A549 (cell line): ENCODE measurements around the gene UGT1A5. TPM values are rescaled to one million over a fixed set of nuclear protein-coding genes. Genes with fewer than 3 reads are reported as not detected.

Experiments
- ATAC-seq, 2 experiments: fragments of 200-7000 bp in 1 of 2; fragments of >200 bp in 1 of 2; cut with Nextera tagmentation in 1 of 2; cut with Tn5 transposase in 1 of 2; 3 replicates each; pipeline versions ENCODE4 v1.8.0 to v1.9.1; 2018 to 2020; ENCODE audit warnings: mild to moderate bottlenecking in 1 of 2, moderate library complexity in 1 of 2
- CTCF ChIA-PET: fragments of 300-600 bp; sonication (Branson Sonifier 250); formaldehyde crosslinking; extraction: SDS; loops from one replicate; lab custom pipeline; 2021; ENCODE audit warnings: antibody characterized with exemption, inconsistent platforms; lab: Yijun Ruan, JAX
- POLR2A ChIA-PET: fragments of 350-600 bp; formaldehyde crosslinking; extraction: SDS; loops from one replicate; lab custom pipeline; 2021; ENCODE audit warnings: antibody characterized with exemption, inconsistent platforms; lab: Yijun Ruan, JAX
- DNase-seq, 2 experiments: peaks; one replicate each; pipeline versions ENCODE4 v3.0.0 to v3.0.0-alpha.2; 2011 to 2016; ENCODE audit warnings: low read depth in 1 of 2, low spot score in 1 of 2
- FAIRE-seq: peaks from 2 replicates; lab custom pipeline; 2011; peaks lifted over from hg19 to GRCh38; lab: Jason Lieb, UNC
- H3K27ac ChIP-seq, 2 experiments: fragments of >200 bp; sonication (Bioruptor Twin); formaldehyde crosslinking; 3 replicates each; pipeline ENCODE4 v1.5.1; 2016 to 2017
- H3K4me1 ChIP-seq: fragments of >200 bp; sonication (Bioruptor Twin); formaldehyde crosslinking; 3 replicates; pipeline ENCODE4 v1.6.1; 2016
- H3K4me2 ChIP-seq: fragments of >200 bp; sonication (Bioruptor Twin); formaldehyde crosslinking; 3 replicates; pipeline ENCODE4 v1.6.1; 2016
- H3K4me3 ChIP-seq: fragments of >200 bp; sonication (Bioruptor Twin); formaldehyde crosslinking; 3 replicates; pipeline ENCODE4 v1.5.1; 2016
- H3K9me3 ChIP-seq: fragments of >200 bp; sonication (Bioruptor Twin); formaldehyde crosslinking; 3 replicates; pipeline ENCODE4 v1.6.1; 2016
- CBX8 ChIP-seq: fragments of 200-600 bp; sonication (generic); IDR thresholded peaks from 2 replicates; pipeline ENCODE4 v1.6.1; 2016
- EP300 ChIP-seq, 2 experiments: fragments of >200 bp; sonication (Bioruptor Twin); formaldehyde crosslinking; IDR thresholded peaks; 2 replicates in 1 of 2; 3 replicates in 1 of 2; pipeline ENCODE4 v1.6.1; 2016 to 2017
- FOSB ChIP-seq: fragments of 250-450 bp; sonication (Bioruptor Pico); IDR thresholded peaks from 2 replicates; pipeline ENCODE4 v1.5.0; 2020; ENCODE audit warnings: mild to moderate bottlenecking, moderate library complexity
- FOSL2 ChIP-seq, 2 experiments: fragments of 450-650 bp in 1 of 2; fragments of >200 bp in 1 of 2; sonication (Bioruptor Twin) in 1 of 2; formaldehyde crosslinking; IDR thresholded peaks; 2 replicates each; pipeline versions ENCODE4 v1.5.0 to v1.6.1; 2016 to 2020; ENCODE audit warnings: mild to moderate bottlenecking in 1 of 2, moderate library complexity in 1 of 2
- FOXS1 ChIP-seq: fragments of 250-450 bp; sonication (Bioruptor Pico); IDR thresholded peaks from 2 replicates; pipeline ENCODE4 v1.5.0; 2020; ENCODE audit warnings: mild to moderate bottlenecking, moderate library complexity
- GATA3 ChIP-seq: IDR thresholded peaks from 2 replicates; pipeline ENCODE4 v1.6.1; 2012; ENCODE audit warnings: borderline replicate concordance
- HOXB13 ChIP-seq: fragments of 250-450 bp; sonication (Bioruptor Pico); IDR thresholded peaks from 2 replicates; pipeline ENCODE4 v1.5.0; 2020; ENCODE audit warnings: low read depth, mild to moderate bottlenecking, moderate library complexity
- JUN ChIP-seq, 2 experiments: fragments of >200 bp; sonication (Bioruptor Twin); formaldehyde crosslinking; IDR thresholded peaks; 2 replicates in 1 of 2; 3 replicates in 1 of 2; pipeline ENCODE4 v1.6.1; 2016 to 2017
- JUNB ChIP-seq: fragments of >200 bp; sonication (Bioruptor Twin); formaldehyde crosslinking; IDR thresholded peaks from 2 replicates; pipeline ENCODE4 v1.6.1; 2016
- MAFK ChIP-seq: fragments of 450-650 bp; IDR thresholded peaks from 2 replicates; pipeline ENCODE4 v1.6.1; 2014; ENCODE audit not compliant: partially characterized antibody
- MYC ChIP-seq: IDR thresholded peaks from 2 replicates; pipeline ENCODE4 v1.6.1; 2012; ENCODE audit warnings: mild to moderate bottlenecking, inconsistent platforms, low read length, improper control_type of control experiment, borderline replicate concordance
- POLR2A ChIP-seq: IDR thresholded peaks from 2 replicates; pipeline ENCODE4 v1.6.1; 2012; ENCODE audit warnings: mild to moderate bottlenecking, low read length
- RAD21 ChIP-seq, 2 experiments: fragments of >200 bp in 1 of 2; sonication (Bioruptor Twin) in 1 of 2; formaldehyde crosslinking in 1 of 2; IDR thresholded peaks in 1 of 2; conservative IDR thresholded peaks in 1 of 2; 2 replicates in 1 of 2; 3 replicates in 1 of 2; pipeline ENCODE4 v1.6.1; 2012 to 2018; ENCODE audit warnings: inconsistent platforms in 1 of 2
- TFCP2L1 ChIP-seq: fragments of 250-450 bp; sonication (Bioruptor Pico); IDR thresholded peaks from 2 replicates; pipeline ENCODE4 v1.5.0; 2021; ENCODE audit warnings: mild to moderate bottlenecking
- WGBS: methylation state at CpG from one replicate; pipeline ENCODE4 v1.1.6; 2017; ENCODE audit errors: missing lambda C conversion rate; 5-methylcytosine and 5-hydroxymethylcytosine counted together
- polyA plus RNA-seq, 4 experiments: library from polyadenylated mRNA; depleted of rRNA in 3 of 4; stranded (reverse); fragments of >200 nt; fragmentation: RNase III in 1 of 4; extraction: RNeasy Plus Mini Kit Qiagen cat#74134 plus additional on column Dnase treatment in 1 of 4; gene quantifications; 2 replicates in 3 of 4; 3 replicates in 1 of 4; pipeline ENCODE4 v1.2.3, GENCODE V29; 2011 to 2017
- TF ChIP-seq, protein P1 (sequence below): fragments of >200 bp; sonication (Bioruptor Twin); formaldehyde crosslinking; IDR thresholded peaks from 3 replicates; pipeline ENCODE4 v1.5.1; 2016
- TF ChIP-seq, protein P2 (sequence below): fragments of >200 bp; sonication (Bioruptor Twin); formaldehyde crosslinking; IDR thresholded peaks from 3 replicates; pipeline ENCODE4 v1.6.1; 2016

UGT1A5 gene
- polyA plus RNA-seq, 2 of the 4 experiments (the other 2 are of a cell fraction), result 0.05 TPM; not detected in 1

DNA sequence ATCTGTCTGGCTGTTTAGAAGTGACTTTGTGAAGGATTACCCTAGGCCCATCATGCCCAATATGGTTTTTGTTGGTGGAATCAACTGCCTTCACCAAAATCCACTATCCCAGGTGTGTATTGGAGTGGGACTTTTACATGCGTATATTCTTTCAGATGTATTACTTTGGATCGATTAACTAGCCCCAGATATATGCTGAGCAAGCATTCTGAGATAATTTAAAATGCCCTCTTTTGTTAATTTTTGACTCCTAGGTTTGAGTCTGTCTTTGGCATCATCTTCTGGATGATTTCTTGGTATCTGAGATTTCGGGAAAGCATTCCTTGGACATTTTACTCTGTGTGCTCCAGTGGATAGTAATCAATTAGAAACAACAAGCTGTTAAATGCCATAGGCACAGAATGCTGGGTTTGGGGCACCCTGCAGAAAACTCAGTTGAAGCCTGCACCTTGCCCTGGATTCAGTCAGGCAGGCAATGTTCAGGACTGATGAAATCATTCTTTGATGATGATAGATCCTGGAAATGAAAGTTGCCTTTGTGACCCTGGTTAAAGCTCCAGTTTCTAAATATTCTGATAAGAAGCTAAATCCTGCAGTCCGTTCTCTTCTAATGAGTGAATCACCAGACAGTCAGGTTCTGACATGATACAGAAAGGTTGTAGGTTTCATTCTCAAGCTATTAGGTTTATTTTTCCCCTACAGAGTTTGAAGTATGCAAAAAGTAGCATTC, 48.5 kb downstream of the UGT1A5 start:
- H3K9me3 ChIP-seq, result peaks cover 12% of the 10 kb centered on the region; the same call in 2 of the 3 replicates
- FAIRE-seq (no peak), ATAC-seq (no peak), DNase-seq (no peak)
- peaks cover 61% of the 10 kb centered on the region for H3K4me1 ChIP-seq
- no peak overlapping the region for H3K4me3 ChIP-seq
- peak overlapping the region; percentile 91 to 94 for H3K27ac ChIP-seq
- WGBS, result 81% methylated on average over 4 of the region's 4 CpGs
- POLR2A ChIA-PET, result no interaction called here
- TF ChIP-seq EP300 (IDR thresholded peaks at IDR 0.05) (peak in 1 of 2 experiments; percentile 56; a peak in 1 of 5 replicates), FOXS1 (CRISPR knock-in tag) (no peak), MAFK (peak; percentile 93), FOSB (CRISPR knock-in tag) (no peak), GATA3 (0 out of 2 replicates have a peak, but pooled peaks have one; percentile 14)
- CTCF ChIA-PET, result interaction anchor here (0.5 to 2.5 kb wide), 2 partner anchors 71 to 150 kb away, joined by 4 to 9 read pairs; no protein-coding TSS in a partner anchor
- no peak overlapping the region for H3K4me2 ChIP-seq

DNA sequence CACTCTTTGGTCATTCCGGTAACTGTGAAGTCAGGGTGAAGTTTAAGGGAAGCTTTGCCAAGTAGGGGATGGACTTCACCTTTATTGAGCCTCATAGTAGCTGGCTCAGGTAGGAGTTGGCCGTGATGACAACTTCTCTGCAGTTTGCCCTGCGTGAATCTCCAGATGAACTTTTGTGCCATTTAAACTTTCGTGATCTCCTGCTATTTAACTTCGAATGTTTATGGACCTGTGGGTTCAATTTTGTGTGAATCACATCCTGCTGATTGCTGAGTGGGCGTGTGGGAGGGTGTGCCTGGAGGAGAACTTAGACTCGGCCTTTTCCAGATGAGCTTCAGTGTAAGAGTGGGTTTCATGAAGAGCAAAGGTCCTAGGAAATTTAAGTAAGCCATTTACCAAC, 51.6 kb downstream of the UGT1A5 start:
- POLR2A ChIA-PET, result interaction anchor here (1.4 kb wide), 1 partner anchor 68 kb away, joined by 8 read pairs; no protein-coding TSS in a partner anchor
- Histone ChIP-seq H3K9me3 (peaks cover 4% of the 10 kb centered on the region; the same call in 2 of the 3 replicates), H3K4me3 (no peak overlapping the region), H3K4me2 (peak overlapping the region; percentile 52), H3K27ac (peak overlapping the region; percentile 83 to 91), H3K4me1 (peaks cover 48% of the 10 kb centered on the region)
- FAIRE-seq, result no peak
- DNase-seq, result peak in 1 of 2 experiments; percentile 66
- peak; percentile 43 to 73; a peak in 3 of 6 replicates for ATAC-seq
- 13% methylated on average over 7 of the region's 7 CpGs for WGBS
- CTCF ChIA-PET, result interaction anchor here (1.1 to 1.2 kb wide), 2 partner anchors 68 to 315 kb away, joined by 3 read pairs; no protein-coding TSS in a partner anchor
- TF ChIP-seq MYC, result no peak
- 0 out of 5 replicates have a peak, but pooled peaks of 1 of the 2 experiments have one; percentile 17 for TF ChIP-seq RAD21 (conservative IDR thresholded peaks at IDR 0.05 in 1 of 2, IDR thresholded peaks at IDR 0.05 in 1 of 2)
- no peak for TF ChIP-seq TFCP2L1 (CRISPR knock-in tag)
- peak; percentile 50 for TF ChIP-seq MAFK
- peak; percentile 8 to 74; a peak in 2 of 5 replicates for TF ChIP-seq EP300 (IDR thresholded peaks at IDR 0.05)
- TF ChIP-seq FOSL2 (IDR thresholded peaks at IDR 0.05), result no peak
- TF ChIP-seq FOSL2 (CRISPR knock-in tag; IDR thresholded peaks at IDR 0.05), result peak; percentile 45; the same call in 1 of the 2 replicates
- TF ChIP-seq GATA3, result peak; percentile 41; the same call in 1 of the 2 replicates
- peak; percentile 48 for TF ChIP-seq JUNB
- TF ChIP-seq HOXB13 (CRISPR knock-in tag), result no peak
- TF ChIP-seq JUN (IDR thresholded peaks at IDR 0.05), result 0 out of 5 replicates have a peak, but pooled peaks of 1 of the 2 experiments have one; percentile 31

DNA sequence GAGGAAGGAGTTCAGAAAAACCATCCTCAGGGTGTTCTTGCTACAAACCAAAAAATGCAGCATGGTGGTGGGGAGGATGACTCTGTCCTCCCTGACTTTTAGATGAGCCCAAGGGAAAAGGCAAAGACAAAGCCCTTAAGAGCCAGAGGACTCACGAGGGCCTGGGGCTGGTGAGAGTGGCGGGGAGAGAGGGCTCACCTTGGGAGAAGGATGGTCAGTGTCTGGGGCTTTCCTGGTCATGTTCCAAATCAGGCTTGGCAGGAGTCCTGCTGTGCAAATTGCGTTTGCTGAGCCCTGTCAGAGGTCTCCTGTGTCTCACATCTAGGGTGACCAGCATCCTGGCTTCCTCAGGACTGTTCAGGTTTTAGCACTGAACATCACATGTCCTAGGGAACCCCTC, 52.1 kb downstream of the UGT1A5 start:
- ChIA-PET POLR2A (interaction anchor here (1.4 kb wide), 1 partner anchor 68 kb away, joined by 8 read pairs; no protein-coding TSS in a partner anchor), CTCF (interaction anchor here (1.1 to 1.2 kb wide), 2 partner anchors 68 to 316 kb away, joined by 3 read pairs; no protein-coding TSS in a partner anchor)
- Histone ChIP-seq H3K4me2 (peak overlapping the region; percentile 52), H3K27ac (peak overlapping the region; percentile 83 to 91), H3K4me1 (peaks cover 48% of the 10 kb centered on the region), H3K9me3 (no peaks in the 10 kb centered on the region), H3K4me3 (no peak overlapping the region)
- no peak for TF ChIP-seq CBX8
- TF ChIP-seq, protein P1, sequence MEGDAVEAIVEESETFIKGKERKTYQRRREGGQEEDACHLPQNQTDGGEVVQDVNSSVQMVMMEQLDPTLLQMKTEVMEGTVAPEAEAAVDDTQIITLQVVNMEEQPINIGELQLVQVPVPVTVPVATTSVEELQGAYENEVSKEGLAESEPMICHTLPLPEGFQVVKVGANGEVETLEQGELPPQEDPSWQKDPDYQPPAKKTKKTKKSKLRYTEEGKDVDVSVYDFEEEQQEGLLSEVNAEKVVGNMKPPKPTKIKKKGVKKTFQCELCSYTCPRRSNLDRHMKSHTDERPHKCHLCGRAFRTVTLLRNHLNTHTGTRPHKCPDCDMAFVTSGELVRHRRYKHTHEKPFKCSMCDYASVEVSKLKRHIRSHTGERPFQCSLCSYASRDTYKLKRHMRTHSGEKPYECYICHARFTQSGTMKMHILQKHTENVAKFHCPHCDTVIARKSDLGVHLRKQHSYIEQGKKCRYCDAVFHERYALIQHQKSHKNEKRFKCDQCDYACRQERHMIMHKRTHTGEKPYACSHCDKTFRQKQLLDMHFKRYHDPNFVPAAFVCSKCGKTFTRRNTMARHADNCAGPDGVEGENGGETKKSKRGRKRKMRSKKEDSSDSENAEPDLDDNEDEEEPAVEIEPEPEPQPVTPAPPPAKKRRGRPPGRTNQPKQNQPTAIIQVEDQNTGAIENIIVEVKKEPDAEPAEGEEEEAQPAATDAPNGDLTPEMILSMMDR, result no peak
- TF ChIP-seq POLR2A, result 0 out of 2 replicates have a peak, but pooled peaks have one; percentile 7
- TF ChIP-seq, protein P2, sequence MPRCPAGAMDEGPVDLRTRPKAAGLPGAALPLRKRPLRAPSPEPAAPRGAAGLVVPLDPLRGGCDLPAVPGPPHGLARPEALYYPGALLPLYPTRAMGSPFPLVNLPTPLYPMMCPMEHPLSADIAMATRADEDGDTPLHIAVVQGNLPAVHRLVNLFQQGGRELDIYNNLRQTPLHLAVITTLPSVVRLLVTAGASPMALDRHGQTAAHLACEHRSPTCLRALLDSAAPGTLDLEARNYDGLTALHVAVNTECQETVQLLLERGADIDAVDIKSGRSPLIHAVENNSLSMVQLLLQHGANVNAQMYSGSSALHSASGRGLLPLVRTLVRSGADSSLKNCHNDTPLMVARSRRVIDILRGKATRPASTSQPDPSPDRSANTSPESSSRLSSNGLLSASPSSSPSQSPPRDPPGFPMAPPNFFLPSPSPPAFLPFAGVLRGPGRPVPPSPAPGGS, result no peak
- ATAC-seq, result peak in 1 of 2 experiments; percentile 49; a peak in 3 of 6 replicates
- WGBS, result 57% methylated on average over 3 of the region's 3 CpGs
- no peak for DNase-seq
- no peak for FAIRE-seq
